ENCODE results near the gene GAMT. TPM values are rescaled to one million over a fixed set of nuclear protein-coding genes. Genes with fewer than 3 reads are reported as not detected.
A peak's percentile ranks its signal among the peaks of the same experiment; 100 is the strongest.
"Not testable (repeated sequence)": the region's sequence is repeated elsewhere in the genome, so short reads cannot be mapped to it uniquely, and the experiment has no call there.

The GAMT gene
- total RNA-seq, 5 donors from 2014 or later (not counting 1 experiment from before 2014, with no cell fraction given): 11.8 to 18.1 (median 13.7) TPM

GRCh38 chr19:1439525-1440417 lies 38.4 kb upstream of the GAMT start:
- H3K27me3 Mint-ChIP-seq; H3K9me3 ChIP-seq; CTCF ChIA-PET; DNase-seq; POLR2A ChIA-PET; H3K27me3 ChIP-seq (replicated peaks in 1 of 2; ENCODE audit: control insufficient read depth in 2 of 2, extremely low read depth in 1 of 2, insufficient read depth in 2 of 2, low read length in 1 of 2); ATAC-seq (replicated peaks in 1 of 4); H3K9me3 Mint-ChIP-seq: not testable (repeated sequence)
- H3K4me3 ChIP-seq (ENCODE audit: control insufficient read depth in 1 of 2, extremely low read depth in 1 of 2, low read length in 1 of 2): peak overlapping the region; percentile 68 to 85
- H3K36me3 ChIP-seq (ENCODE audit: control insufficient read depth in 2 of 2, extremely low read depth in 1 of 2, insufficient read depth in 1 of 2, low read length in 1 of 2): peaks cover 16 to 35% of the 10 kb centered on the region in 2 donors
- 66% methylated on average over 36 of the region's 57 CpGs for WGBS (ENCODE audit: insufficient coverage)
- peaks cover 33% of the 10 kb centered on the region for H3K36me3 Mint-ChIP-seq
- peaks cover 0 to 41% of the 10 kb centered on the region in 2 experiments for H3K4me1 ChIP-seq (ENCODE audit: control insufficient read depth in 1 of 2, extremely low read depth in 1 of 2, insufficient read depth in 2 of 2, low read length in 2 of 2)
- peaks cover 24 to 42% (median 29%) of the 10 kb centered on the region in 3 donors for H3K4me1 Mint-ChIP-seq
- H3K27ac ChIP-seq (ENCODE audit: low read length): peak overlapping the region; percentile 79
- H3K4me3 Mint-ChIP-seq: peak overlapping the region; percentile 96 to 99 (median 97)
- H3K27ac Mint-ChIP-seq: peak overlapping the region; percentile 84

GRCh38 chr19:1438933-1439354 lies 37.6 kb upstream of the GAMT start:
- POLR2A ChIA-PET: no interaction called here
- Histone ChIP-seq H3K36me3 (ENCODE audit: control insufficient read depth in 2 of 2, extremely low read depth in 1 of 2, insufficient read depth in 1 of 2, low read length in 1 of 2) (peaks cover 20 to 44% of the 10 kb centered on the region in 2 donors), H3K27ac (ENCODE audit: low read length) (peak overlapping the region; percentile 79), H3K4me3 (ENCODE audit: control insufficient read depth in 1 of 2, extremely low read depth in 1 of 2, low read length in 1 of 2) (peak overlapping the region; percentile 68 to 85), H3K27me3 (replicated peaks in 1 of 2; ENCODE audit: control insufficient read depth in 2 of 2, extremely low read depth in 1 of 2, insufficient read depth in 2 of 2, low read length in 1 of 2) (no peaks in the 10 kb centered on the region), H3K4me1 (ENCODE audit: control insufficient read depth in 1 of 2, extremely low read depth in 1 of 2, insufficient read depth in 2 of 2, low read length in 2 of 2) (peaks cover 0 to 33% of the 10 kb centered on the region in 2 experiments), H3K9me3 (no peaks in the 10 kb centered on the region)
- Mint-ChIP-seq H3K27me3 (no peaks in the 10 kb centered on the region), H3K9me3 (no peaks in the 10 kb centered on the region), H3K36me3 (peaks cover 33% of the 10 kb centered on the region), H3K4me1 (peaks cover 24 to 37% (median 26%) of the 10 kb centered on the region in 3 donors), H3K27ac (peak overlapping the region; percentile 84), H3K4me3 (peak overlapping the region; percentile 96 to 99 (median 97))
- WGBS (ENCODE audit: insufficient coverage): 1% methylated on average over 24 of the region's 26 CpGs
- no peak for DNase-seq
- no peak for ATAC-seq (replicated peaks in 1 of 4)
- CTCF ChIA-PET: no interaction called here

DNA sequence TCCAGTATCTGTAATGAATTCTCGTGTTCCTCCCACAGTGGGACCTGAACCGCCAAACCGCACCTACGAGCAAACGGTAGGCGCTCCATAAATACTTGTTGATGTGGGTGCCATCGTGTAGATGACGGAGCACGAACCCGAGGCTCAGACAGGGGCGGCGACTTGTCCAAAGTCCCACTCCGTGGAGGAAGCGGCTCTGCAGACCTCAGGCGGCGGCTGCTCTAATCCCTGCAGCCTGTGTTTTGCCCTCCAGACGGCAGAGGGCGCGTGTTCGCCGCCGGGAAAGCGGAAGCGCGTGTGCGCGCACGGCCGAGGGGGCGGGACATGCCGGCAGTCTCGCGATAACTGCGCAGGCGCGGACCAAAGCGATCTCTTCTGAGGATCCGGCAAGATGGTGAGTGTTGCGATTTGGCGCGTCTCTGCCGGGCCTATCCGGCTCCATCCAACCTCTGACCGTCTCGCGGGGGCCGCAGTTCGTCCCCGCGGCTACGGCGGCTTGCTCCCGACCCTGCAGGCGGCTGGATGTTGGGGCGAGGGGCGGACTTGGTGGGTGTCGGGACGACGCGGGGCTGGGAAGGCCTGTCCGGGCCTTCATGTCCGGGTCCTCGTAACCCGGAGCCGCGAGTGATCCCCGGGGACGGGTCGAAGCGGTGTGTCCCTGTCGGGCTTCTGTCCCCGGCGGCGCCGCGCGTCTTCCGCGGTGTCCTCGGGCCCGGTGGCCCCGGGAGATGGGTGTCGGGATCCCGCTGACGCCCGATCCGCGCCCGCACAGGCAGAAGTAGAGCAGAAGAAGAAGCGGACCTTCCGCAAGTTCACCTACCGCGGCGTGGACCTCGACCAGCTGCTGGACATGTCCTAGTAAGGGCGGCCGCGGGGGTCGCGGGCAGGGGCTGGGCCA lies 36.9 kb upstream of the GAMT start, which contains the start of gene RPS15:
Gene RPS15 (plus strand): TSS at position 362 of the 898 bp plus-strand sequence. CDS start 30 bp downstream, at position 392.
- Mint-ChIP-seq H3K36me3 (peaks cover 33% of the 10 kb centered on the region), H3K4me1 (peaks cover 24 to 37% (median 26%) of the 10 kb centered on the region in 3 donors), H3K27me3 (no peaks in the 10 kb centered on the region), H3K9me3 (no peaks in the 10 kb centered on the region), H3K27ac (peak within 1 kb of the TSS; percentile 98 to 99), H3K4me3 (peak within 1 kb of the TSS; percentile 96 to 99 (median 97))
- Histone ChIP-seq H3K36me3 (ENCODE audit: control insufficient read depth in 2 of 2, extremely low read depth in 1 of 2, insufficient read depth in 1 of 2, low read length in 1 of 2) (peaks cover 20 to 50% of the 10 kb centered on the region in 2 donors), H3K9me3 (no peaks in the 10 kb centered on the region), H3K4me1 (ENCODE audit: control insufficient read depth in 1 of 2, extremely low read depth in 1 of 2, insufficient read depth in 2 of 2, low read length in 2 of 2) (peaks cover 0 to 30% of the 10 kb centered on the region in 2 experiments), H3K4me3 (ENCODE audit: control insufficient read depth in 1 of 2, extremely low read depth in 1 of 2, low read length in 1 of 2) (peak within 1 kb of the TSS; percentile 68 to 85), H3K27ac (ENCODE audit: low read length) (peak within 1 kb of the TSS; percentile 79), H3K27me3 (replicated peaks in 1 of 2; ENCODE audit: control insufficient read depth in 2 of 2, extremely low read depth in 1 of 2, insufficient read depth in 2 of 2, low read length in 1 of 2) (no peaks in the 10 kb centered on the region)
- WGBS (ENCODE audit: insufficient coverage): under 1% methylated on average over 96 of the region's 100 CpGs
- ChIA-PET POLR2A (no interaction called here), CTCF (no interaction called here)
- peak; percentile 87 to 91 (median 88) for ATAC-seq (replicated peaks in 1 of 4)
- DNase-seq: peak; percentile 87 to 99 (median 94)

DNA sequence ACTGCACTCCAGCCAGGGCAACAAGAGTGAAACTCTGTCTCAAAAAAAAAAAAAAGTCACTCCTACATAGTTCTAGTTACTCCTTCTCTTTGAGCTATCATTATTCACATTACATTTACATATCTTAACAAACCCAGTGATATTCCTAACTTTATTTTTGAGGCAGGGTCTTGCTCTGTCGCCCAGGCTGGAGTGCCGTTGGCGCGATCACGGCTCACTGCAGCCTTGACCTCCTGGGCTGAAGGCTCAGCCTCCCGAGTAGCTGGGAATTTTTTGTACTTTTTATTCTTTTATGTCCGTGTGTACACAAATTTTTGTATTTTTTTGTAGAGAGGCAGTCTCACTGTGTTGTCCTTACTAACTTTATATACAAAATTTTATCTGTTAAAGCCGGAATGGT lies 36.3 kb upstream of the GAMT start:
- ChIA-PET POLR2A (no interaction called here), CTCF (interaction anchor here in 1 of 2 donors (0.5 kb wide), 1 partner anchor 582 kb away, joined by 4 read pairs; no protein-coding TSS in a partner anchor)
- Histone ChIP-seq H3K27me3 (replicated peaks in 1 of 2; ENCODE audit: control insufficient read depth in 2 of 2, extremely low read depth in 1 of 2, insufficient read depth in 2 of 2, low read length in 1 of 2) (no peaks in the 10 kb centered on the region), H3K4me1 (ENCODE audit: control insufficient read depth in 1 of 2, extremely low read depth in 1 of 2, insufficient read depth in 2 of 2, low read length in 2 of 2) (peaks cover 0 to 30% of the 10 kb centered on the region in 2 experiments), H3K27ac (ENCODE audit: low read length) (no peak overlapping the region), H3K36me3 (ENCODE audit: control insufficient read depth in 2 of 2, extremely low read depth in 1 of 2, insufficient read depth in 1 of 2, low read length in 1 of 2) (peaks cover 25 to 57% of the 10 kb centered on the region in 2 donors), H3K9me3 (no peaks in the 10 kb centered on the region), H3K4me3 (ENCODE audit: control insufficient read depth in 1 of 2, extremely low read depth in 1 of 2, low read length in 1 of 2) (no peak overlapping the region)
- Mint-ChIP-seq H3K4me1 (peaks cover 24 to 37% (median 26%) of the 10 kb centered on the region in 3 donors), H3K36me3 (peaks cover 31% of the 10 kb centered on the region), H3K27ac (no peak overlapping the region), H3K4me3 (peak overlapping the region in 2 of 3 donors; percentile 96 to 97), H3K27me3 (no peaks in the 10 kb centered on the region), H3K9me3 (no peaks in the 10 kb centered on the region)
- no peak for ATAC-seq (replicated peaks in 1 of 4)
- WGBS (ENCODE audit: insufficient coverage): no CpG with 5 or more reads among the region's 8 CpGs
- no peak for DNase-seq

GRCh38 chr19:1435378-1435989 lies 34.1 kb upstream of the GAMT start:
- Histone ChIP-seq H3K4me1 (ENCODE audit: control insufficient read depth in 1 of 2, extremely low read depth in 1 of 2, insufficient read depth in 2 of 2, low read length in 2 of 2) (peaks cover 0 to 22% of the 10 kb centered on the region in 2 experiments), H3K27ac (ENCODE audit: low read length) (no peak overlapping the region), H3K4me3 (ENCODE audit: control insufficient read depth in 1 of 2, extremely low read depth in 1 of 2, low read length in 1 of 2) (no peak overlapping the region), H3K9me3 (no peaks in the 10 kb centered on the region), H3K27me3 (replicated peaks in 1 of 2; ENCODE audit: control insufficient read depth in 2 of 2, extremely low read depth in 1 of 2, insufficient read depth in 2 of 2, low read length in 1 of 2) (no peaks in the 10 kb centered on the region), H3K36me3 (ENCODE audit: control insufficient read depth in 2 of 2, extremely low read depth in 1 of 2, insufficient read depth in 1 of 2, low read length in 1 of 2) (peaks cover 15 to 54% of the 10 kb centered on the region in 2 donors)
- Mint-ChIP-seq H3K4me1 (peaks cover 15 to 22% (median 18%) of the 10 kb centered on the region in 3 donors), H3K27me3 (no peaks in the 10 kb centered on the region), H3K4me3 (no peak overlapping the region), H3K36me3 (peaks cover 20% of the 10 kb centered on the region), H3K27ac (no peak overlapping the region), H3K9me3 (no peaks in the 10 kb centered on the region)
- no peak for ATAC-seq (replicated peaks in 1 of 4)
- WGBS (ENCODE audit: insufficient coverage): 90% methylated on average over 9 of the region's 21 CpGs
- POLR2A ChIA-PET: interaction anchor here in 1 of 2 donors (0.6 kb wide), 1 partner anchor 39 kb away, joined by 3 read pairs; no protein-coding TSS in a partner anchor
- CTCF ChIA-PET: interaction anchor here in 1 of 2 donors (0.7 kb wide), 1 partner anchor 155 kb away, joined by 3 read pairs; no protein-coding TSS in a partner anchor
- no peak for DNase-seq
